Stimulated activated CD8-positive, alpha-beta memory T cell treated with anti-CD3 and anti-CD28 coated beads, Interleukin-7, amount 100 ng/mL, for 4 hours (primary cell): ENCODE data around the gene HK2.
"Not testable (repeated sequence)": the region's sequence is repeated elsewhere in the genome, so short reads cannot be mapped to it uniquely, and the experiment has no call there.

Experiments
- DNase-seq, 2 donors: peaks; one replicate each; pipeline ENCODE4 v3.0.0-alpha.2; 2020; ENCODE audit warnings: low read depth in 2 of 2

The HK2 gene

DNA sequence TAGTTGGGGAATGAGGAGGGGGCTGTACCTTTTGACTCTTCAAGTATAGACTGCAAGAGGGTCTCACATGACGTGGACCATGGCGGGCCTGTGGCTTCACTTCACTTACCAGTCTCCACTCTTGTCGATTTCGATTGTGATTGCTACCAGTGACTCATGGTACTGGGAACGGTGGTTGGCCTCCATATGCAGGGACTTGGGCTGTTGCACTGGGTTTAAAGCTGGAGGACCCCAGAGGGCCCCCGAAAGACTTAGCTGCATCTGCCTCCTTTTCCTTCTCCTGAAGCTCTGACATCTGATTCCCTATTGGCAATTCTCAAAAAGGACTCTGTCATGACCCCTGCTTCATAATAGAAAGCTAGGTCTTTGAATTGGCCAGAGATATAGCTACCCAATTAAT is 43.4 kb downstream of the HK2 start:
- no peak for DNase-seq

DNA sequence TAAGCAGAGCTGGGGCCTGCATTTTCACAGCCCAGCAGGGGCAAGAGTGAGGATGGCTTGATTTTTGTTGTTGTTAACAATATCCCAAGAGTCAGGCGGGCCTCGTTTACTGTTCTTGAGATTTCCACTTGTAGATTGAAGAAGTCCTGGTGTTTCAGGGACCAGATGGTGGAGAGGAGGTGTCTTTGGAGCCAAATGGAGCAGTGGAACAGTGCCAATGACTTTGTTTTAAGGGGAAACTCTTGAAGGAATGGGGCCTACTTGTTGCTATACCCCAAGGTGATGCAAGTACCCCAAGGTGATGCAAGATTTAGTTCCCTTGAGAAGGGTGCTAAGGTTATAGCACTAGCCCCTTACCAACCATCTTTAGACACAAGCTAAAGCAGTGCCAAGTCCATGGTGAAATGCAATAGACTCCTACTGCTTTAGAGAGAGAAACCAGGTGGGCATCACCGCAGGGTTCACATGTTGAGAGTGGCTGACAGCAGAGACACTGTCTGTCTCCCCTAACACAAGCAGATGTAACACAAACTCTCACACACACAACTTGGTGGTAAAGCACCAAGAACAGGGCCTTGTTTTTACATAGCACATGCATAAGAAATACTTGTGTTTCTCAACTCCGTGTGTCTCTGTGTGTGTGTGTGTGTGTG is 44.0 kb downstream of the HK2 start:
- no peak for DNase-seq

DNA sequence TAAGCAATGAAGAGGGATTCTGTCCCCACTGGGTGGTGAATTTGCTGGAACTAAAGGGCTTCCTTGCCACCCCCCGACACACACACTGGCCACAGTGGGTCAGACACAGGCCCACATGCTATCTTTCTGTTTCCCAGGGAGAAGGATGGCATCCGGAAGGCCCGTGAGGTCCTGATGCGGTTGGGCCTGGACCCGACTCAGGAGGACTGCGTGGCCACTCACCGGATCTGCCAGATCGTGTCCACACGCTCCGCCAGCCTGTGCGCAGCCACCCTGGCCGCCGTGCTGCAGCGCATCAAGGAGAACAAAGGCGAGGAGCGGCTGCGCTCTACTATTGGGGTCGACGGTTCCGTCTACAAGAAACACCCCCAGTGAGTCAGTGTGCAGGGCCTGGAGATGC is 44.6 kb downstream of the HK2 start:
- DNase-seq = no peak

DNA sequence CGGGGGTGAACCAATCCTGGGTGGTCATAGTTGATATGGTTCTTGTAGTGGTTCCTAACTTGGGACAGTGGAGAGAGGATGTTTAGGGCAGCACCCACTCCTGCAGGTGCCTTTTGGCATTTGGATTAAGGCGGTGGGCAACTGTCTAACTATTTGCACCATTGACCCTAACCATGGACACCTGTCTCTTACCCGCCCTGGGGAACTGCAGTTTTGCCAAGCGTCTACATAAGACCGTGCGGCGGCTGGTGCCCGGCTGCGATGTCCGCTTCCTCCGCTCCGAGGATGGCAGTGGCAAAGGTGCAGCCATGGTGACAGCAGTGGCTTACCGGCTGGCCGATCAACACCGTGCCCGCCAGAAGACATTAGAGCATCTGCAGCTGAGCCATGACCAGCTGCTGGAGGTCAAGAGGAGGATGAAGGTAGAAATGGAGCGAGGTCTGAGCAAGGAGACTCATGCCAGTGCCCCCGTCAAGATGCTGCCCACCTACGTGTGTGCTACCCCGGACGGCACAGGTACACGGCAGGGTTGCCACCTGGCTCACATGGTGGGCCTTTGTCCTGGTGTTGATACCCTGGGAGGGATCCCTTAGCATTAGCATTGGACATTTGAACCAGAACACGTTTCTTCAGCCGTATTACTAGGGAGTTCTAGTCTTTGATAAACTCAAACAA is 46.3 kb downstream of the HK2 start:
- no peak for DNase-seq

DNA sequence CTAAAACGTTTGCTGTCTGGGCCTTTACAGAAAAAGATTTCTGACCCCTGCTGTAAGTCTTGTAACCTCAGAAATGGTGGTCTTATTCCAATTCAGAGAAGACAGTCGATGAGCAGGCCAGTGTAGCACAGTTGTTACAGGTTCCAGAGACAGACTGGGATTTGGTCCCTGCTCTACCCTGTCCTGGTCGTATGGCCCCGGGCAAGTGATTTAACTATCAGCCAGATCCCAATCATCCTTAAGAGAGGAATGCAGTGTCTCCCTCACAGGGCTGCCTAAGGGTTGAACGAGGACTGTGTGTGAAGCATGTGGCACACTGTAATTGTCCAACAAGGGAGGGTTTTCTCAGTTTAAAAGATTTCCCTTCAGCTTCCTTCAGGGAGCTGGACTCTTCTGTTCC is 47.2 kb downstream of the HK2 start:
- DNase-seq = no peak

DNA sequence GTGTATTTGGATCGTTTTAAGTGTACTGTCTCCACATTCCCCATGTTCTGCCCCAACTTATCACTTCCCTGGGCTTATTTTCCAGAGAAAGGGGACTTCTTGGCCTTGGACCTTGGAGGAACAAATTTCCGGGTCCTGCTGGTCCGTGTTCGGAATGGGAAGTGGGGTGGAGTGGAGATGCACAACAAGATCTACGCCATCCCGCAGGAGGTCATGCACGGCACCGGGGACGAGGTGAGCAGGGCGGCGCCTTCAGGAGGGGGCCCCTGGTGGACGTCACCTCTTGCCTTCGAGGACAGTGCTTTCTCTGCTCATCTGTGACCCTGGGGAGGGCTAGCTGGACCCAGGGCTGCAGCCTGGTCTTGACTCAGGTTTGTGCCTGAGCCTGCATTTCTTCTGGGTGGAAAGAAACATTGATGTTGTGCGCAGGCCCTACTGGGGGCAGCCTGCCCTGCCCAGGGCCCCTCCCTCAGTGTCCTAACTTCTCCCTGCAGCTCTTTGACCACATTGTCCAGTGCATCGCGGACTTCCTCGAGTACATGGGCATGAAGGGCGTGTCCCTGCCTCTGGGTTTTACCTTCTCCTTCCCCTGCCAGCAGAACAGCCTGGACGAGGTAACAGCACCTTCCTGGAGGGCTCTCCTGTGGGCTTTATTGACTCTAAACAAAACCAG is 47.8 kb downstream of the HK2 start:
- no peak for DNase-seq

DNA sequence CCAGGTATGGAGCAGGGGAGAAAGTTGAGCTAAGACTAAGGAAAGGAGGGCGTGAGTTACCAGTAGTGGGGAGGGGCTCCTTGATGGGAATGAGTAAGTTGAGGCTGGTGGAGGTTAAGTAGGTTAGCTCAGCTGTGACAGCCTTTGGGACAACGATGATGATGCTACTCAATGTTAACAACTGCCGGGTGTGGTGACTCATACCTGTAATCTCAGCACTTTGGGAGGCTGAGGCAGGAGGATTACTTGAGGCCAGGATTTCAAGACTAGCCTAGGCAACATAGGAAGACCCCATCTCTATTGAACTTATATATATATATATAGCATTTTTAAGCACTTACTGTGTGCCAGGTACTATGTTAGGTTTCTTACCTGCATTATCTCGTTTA is 48.4 kb downstream of the HK2 start:
- DNase-seq = no peak

DNA sequence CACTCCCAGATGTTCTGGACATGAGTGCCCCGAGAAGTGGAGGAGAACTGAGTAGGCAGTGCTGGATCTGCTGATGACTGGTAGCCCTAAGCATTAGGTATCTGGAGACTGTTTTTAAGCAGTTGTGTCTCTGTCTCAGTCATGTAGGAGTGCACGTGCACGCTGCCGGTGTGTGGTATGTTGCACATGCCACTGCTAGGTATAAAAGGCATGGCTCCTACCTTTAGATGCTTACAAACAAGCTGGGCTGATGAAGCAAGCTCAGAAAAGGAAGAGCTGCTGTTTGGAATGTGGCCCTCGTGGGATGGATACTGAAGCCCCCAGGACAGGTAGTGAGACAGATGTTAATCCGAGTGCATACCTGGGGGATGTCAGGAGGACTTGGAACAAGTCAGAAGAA is 49.1 kb downstream of the HK2 start:
- no peak for DNase-seq

DNA sequence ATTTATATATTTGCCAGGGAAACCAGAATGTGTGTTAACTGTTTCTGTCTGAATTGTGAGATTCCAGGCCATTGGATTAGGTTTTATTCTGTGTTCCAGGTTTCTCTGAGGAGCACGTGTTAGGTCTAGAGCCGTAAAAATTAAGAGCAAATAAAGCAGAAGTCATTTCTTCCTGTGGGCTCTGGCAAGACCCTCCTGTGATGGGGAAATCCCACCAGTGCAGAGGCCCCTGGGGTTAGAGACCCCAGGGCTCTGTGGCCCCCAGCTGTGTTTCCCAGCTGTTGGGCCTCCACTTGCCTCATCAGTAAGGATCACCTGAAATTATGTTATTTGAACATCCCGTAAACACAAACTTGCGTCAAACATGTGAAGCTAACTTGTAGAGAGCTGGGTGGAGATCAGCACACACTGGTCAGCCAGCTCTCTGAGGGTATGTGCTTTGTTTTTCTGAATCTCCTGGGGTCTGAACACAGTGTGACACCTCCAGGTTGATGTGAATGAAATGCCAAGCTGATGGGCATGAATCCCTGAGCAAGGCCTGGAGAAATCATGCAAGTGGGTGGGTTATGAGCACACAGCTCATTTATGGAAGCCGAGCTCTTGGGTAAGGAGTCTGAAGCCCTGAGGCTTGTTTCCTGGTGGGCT is 50.3 kb downstream of the HK2 start:
- DNase-seq = no peak

DNA sequence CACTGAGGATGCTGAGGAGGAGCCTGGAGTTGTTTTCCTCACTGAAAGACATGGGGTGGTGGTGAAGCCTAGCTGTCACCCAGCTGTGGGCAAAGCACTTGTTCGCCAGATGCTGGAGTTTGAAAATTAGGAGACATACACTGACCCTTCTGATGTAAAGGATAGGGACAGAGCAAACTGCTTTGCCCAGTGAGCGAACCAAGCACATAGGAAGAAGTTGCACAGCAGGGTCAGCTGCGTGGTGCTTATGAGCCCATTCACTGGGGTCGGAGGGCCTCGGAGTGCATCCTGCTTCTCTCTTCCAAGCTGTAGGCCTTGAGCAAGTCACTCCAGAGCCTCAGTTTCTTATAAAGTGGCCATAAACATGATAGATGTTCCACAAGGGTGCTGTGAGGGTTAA is 50.9 kb downstream of the HK2 start:
- no peak for DNase-seq

DNA sequence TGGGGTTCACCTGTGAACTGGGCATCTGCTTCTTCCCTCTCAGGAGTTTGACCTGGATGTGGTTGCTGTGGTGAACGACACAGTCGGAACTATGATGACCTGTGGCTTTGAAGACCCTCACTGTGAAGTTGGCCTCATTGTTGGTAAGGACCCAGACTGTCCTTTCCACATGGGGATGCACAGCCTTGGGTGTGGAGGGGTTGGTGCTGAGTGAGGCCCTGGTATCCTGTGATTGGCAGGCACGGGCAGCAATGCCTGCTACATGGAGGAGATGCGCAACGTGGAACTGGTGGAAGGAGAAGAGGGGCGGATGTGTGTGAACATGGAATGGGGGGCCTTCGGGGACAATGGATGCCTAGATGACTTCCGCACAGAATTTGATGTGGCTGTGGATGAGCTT is 52.3 kb downstream of the HK2 start:
- DNase-seq = no peak

DNA sequence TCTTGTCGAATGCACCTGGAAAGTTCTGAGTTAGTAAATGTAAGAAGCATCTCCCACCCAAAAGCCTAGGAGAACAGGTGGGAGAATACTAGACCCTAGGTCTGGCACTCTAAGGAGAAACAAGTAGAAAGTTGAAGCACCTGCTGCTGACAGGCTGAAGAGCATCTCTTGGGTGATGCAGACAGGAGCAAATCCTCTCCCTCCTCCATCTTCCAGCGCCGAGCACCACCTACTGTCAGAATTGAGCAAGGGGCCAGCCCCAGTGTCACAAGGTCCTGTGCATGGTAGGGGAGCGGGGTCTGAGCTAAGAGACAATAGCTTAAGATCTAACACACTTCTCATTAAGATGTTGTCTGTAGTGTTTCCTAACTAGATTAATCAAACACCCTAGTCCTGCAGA is 52.9 kb downstream of the HK2 start:
- no peak for DNase-seq

DNA sequence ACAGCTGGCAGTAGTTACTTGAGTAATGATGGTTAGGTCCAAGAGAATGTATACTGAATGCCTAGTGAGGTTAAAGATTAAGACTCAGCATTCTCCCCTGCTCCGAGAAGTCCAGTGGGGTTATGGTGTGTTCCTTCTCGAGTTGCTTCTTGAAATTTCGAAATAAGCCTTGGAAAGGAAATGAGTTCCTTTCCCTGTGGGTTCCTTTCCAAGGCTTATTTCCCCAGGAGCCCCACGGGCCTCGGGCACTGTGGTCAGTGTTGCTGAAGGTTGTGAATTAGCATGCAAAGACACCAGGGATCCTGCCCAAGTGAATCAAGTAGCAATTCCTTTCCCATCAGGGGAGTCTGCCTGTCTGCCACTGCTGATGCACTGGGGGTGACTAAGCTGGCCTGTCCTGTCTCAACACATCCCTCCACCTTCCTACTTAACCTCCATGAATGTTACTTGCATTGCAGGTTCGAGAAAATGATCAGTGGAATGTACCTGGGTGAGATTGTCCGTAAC is 53.6 kb downstream of the HK2 start:
- no peak for DNase-seq

DNA sequence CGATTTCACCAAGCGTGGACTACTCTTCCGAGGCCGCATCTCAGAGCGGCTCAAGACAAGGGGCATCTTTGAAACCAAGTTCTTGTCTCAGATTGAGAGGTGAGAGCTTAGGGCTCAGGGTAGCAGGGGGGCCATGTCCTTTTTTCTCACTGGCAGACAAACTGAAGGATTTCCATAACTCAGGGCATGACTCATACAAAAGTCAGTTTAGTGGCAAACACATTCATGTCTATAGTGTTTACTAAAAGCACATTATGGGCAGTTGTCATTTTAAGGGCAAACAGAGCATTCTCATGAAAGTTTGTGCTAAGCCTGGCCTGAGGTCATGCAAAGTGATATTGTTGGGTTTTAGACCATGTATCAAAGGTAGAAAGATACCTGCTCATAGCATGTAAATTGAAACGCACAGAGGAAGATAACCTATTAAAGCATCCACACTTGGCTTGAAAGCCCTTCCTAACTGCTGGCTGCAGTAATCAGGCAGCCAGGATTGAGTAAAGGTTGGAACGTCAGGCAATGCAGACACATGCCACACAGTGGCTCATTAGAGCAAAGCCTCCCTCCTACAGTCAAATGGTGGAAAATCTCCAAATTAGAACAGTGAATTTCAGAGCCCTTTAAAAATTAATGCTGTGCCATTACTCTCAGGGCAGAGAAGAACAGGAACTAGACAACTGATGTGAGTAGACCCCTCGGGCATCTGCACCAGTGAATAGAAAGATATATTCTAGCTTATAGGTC is 54.2 kb downstream of the HK2 start:
- no peak for DNase-seq

DNA sequence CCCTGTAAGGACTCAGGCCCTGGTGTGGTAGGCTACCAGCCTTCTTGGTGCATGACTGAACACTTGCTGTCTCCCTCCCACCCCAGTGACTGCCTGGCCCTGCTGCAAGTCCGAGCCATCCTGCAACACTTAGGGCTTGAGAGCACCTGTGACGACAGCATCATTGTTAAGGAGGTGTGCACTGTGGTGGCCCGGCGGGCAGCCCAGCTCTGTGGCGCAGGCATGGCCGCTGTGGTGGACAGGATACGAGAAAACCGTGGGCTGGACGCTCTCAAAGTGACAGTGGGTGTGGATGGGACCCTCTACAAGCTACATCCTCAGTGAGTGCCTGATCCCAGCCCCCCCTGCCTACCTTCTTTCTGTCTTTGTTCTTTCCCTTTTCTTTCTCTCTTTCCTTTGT is 55.2 kb downstream of the HK2 start:
- DNase-seq = no peak

DNA sequence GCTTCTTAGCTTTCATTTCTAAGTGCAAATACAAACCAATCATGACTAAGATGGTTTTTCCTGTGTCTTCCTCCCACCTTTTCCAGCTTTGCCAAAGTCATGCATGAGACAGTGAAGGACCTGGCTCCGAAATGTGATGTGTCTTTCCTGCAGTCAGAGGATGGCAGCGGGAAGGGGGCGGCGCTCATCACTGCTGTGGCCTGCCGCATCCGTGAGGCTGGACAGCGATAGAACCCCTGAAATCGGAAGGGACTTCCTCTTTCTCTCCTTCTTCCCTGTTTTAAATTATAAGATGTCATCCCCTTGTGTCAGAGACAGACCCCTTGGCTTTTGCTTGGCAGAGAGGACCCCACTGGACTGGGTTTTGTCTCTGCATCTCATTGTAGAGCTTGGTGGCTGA is 56.8 kb downstream of the HK2 start:
- no peak for DNase-seq

DNA sequence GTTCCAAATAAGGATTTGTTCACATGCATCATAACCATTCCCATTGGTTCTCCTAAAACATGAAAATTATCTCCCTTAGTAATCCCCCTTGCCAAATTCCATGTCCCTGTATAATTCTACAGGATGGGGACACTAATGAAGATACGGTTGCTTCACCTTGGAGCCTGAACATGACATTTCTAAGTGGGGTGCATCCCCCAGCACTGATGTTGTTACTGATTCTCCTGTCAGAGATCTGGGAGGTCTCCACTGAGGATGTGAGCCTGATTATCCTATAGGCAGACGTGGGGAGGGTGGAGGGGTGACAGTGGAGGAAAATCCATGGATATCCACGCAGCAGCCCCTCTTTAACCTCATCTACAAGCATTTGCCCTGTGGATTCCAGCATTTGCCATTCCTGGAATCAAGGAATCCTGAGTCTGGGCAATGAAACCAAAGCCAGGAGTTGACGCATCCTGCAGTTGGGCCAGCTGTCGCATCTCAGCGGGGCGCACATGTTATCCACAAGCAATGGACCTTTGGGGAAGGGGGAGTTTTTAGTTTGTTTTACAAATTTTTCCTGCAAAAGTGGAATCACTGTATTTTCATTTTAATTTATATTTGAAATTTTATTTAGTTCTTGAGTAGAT is 57.3 kb downstream of the HK2 start:
- DNase-seq = no peak

DNA sequence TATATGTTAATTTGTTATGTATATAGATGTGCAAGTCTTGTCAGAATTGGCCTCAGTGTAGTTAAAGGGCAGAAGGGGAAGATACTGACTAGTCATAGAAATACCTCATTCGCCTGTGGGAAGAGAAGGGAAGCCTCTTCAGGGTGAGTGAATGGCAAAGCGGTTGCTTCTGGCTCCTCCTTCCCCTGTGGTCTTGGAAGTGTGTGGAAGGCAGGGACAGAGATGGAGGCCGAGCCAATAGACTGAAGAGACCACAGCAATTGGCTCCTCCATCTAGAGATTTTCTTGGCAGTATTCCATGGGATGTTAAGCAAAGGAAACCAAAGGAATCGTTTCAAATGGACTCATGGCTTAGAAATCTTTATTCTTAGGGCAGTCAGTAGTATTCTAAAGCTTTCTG is 57.9 kb downstream of the HK2 start:
- DNase-seq = not testable (repeated sequence)

DNA sequence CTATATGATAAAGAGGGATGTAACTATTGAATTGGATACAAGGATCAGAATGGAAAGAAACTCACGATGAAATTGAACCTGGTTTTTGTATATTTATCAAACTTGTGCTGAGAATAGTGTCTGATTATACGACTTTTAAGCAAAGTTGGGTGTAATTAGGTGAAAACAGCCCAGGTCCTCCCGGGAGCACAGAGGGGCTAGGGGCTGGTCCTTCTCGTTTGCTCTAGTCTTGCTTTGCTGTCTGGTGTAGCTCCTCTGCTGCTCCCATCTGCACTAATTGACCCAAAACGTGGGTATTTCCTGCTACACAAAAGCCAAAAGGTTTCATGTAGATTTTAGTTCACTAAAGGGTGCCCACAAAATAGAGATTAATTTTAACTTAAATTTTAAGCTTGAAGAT is 58.7 kb downstream of the HK2 start:
- no peak for DNase-seq

DNA sequence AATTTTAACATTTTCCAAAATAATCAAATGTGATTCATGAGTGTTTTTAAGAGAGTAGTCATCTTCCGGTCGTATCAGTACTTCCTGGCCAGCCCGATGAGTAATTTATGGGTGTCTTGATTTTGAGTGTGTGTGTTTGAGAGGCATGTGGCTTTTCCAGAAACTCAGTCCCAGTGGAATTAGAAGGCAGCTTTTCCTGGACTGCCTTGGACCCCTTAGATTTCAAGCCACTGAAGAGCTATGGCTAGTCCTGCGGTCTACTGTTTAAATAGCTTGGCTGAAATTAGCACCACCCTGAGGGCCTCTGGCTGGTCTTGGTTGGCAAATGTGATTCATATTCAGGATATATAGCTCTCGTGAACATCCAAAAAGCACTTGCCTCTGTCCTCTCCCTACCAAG is 59.4 kb downstream of the HK2 start:
- DNase-seq = no peak

DNA sequence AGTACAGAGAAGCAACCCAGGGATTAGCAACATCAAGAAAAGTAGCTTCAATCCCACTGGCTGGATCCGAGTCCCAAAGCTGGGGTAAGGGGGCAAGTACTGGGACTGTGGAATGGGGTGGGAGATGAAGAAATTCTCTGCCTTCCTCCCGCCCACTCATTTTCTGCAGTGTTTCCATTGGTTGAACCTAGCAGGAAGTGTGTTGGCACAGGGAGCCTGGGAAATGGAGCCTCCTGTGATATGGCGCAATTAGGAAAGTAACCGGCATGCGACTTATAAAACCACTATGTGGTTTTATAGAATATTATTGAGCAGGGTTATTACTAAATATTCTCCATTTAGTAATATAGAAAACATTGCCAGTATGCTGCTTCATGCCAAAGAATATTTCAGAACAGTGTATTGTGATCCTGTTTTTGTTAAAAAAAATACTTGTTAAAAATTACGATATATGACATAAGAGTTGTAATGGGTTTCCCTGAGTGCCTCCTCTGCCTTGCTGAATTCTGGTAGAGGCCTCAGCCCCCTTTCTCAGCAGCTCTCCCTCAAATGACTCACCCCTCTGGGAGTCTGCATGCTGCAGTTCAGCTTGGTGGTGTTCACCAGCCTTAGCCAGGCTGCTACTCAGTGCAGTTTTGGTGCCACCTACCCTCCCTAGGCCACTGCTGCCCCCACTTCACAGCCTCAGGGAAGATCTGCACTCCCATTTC is 60.5 kb downstream of the HK2 start:
- no peak for DNase-seq
